GM12878 (cell line): ENCODE data around the gene MAP4K4. TPM values are rescaled to one million over a fixed set of nuclear protein-coding genes. Genes with fewer than 3 reads are reported as not detected.

Experiments
- ATAC-seq: fragments of 200-7000 bp; cut with Tn5 transposase; 3 replicates; pipeline ENCODE4 v1.9.1; 2020; ENCODE audit warnings: mild to moderate bottlenecking, moderate library complexity
- BruUV-seq: library from RNA; stranded (reverse); fragments of 400-500 nt; replicated peaks from 2 replicates; lab custom pipeline; 2021; lab: Mats Ljungman, UMichigan
- CTCF ChIA-PET: fragments of 300-600 bp; sonication (Branson Sonifier 250); formaldehyde crosslinking; extraction: SDS; loops from one replicate; lab custom pipeline; 2021; ENCODE audit warnings: inconsistent platforms; lab: Yijun Ruan, JAX
- POLR2A ChIA-PET: fragments of 350-600 bp; formaldehyde crosslinking; extraction: SDS; loops from one replicate; lab custom pipeline; 2021; ENCODE audit warnings: inconsistent platforms; lab: Charles Lee
- RAD21 ChIA-PET: fragments of 300-600 bp; sonication (Branson Sonifier 250); formaldehyde crosslinking; loops from one replicate; lab custom pipeline; 2023; ENCODE audit warnings: antibody characterized with exemption; ENCODE audit not compliant: unreplicated experiment; lab: Charles Lee
- SMC1A ChIA-PET: fragments of 300-600 bp; sonication (Branson Sonifier 250); formaldehyde crosslinking; loops from one replicate; lab custom pipeline; 2023; ENCODE audit not compliant: unreplicated experiment, uncharacterized antibody; lab: Charles Lee
- DNase-seq: peaks from one replicate; pipeline ENCODE4 v3.0.0-alpha.2; 2011; ENCODE audit warnings: low read depth, low spot score
- FAIRE-seq: peaks from 3 replicates; lab custom pipeline; 2011; peaks lifted over from hg19 to GRCh38; lab: Jason Lieb, UNC
- H2AFZ ChIP-seq: 2 replicates; pipeline ENCODE4 v1.6.0; 2011; ENCODE audit warnings: low read depth, low read length, control low read depth; ENCODE audit not compliant: control insufficient read depth
- H3K27ac ChIP-seq: 2 replicates; pipeline ENCODE4 v1.5.1; 2011; ENCODE audit warnings: control low read depth; ENCODE audit not compliant: control insufficient read depth, insufficient read depth
- H3K27me3 ChIP-seq, 2 experiments: replicated peaks in 1 of 2; 2 replicates each; pipeline versions ENCODE4 v1.6.0 to v1.6.1; 2011; ENCODE audit warnings: low read length in 1 of 2; ENCODE audit not compliant: control insufficient read depth in 2 of 2, insufficient read depth in 2 of 2
- H3K36me3 ChIP-seq, 2 experiments: 2 replicates each; pipeline ENCODE4 v1.5.1; 2011; ENCODE audit warnings: low read length in 1 of 2; ENCODE audit not compliant: control insufficient read depth in 2 of 2, insufficient read depth in 2 of 2
- H3K4me1 ChIP-seq: 2 replicates; pipeline ENCODE4 v1.6.1; 2011; ENCODE audit warnings: mild to moderate bottlenecking, low read length, moderate library complexity, mixed read lengths; ENCODE audit not compliant: control insufficient read depth, insufficient read depth
- H3K4me2 ChIP-seq: 2 replicates; pipeline ENCODE4 v1.6.0; 2011; ENCODE audit warnings: control low read depth; ENCODE audit not compliant: control insufficient read depth, insufficient read depth
- H3K4me3 ChIP-seq: fragments of 200-600 bp; sonication (generic); 2 replicates; pipeline ENCODE4 v1.5.1; 2016
- H3K79me2 ChIP-seq: 2 replicates; pipeline ENCODE4 v1.6.0; 2011; ENCODE audit warnings: low read length; ENCODE audit not compliant: control insufficient read depth, insufficient read depth
- H3K9ac ChIP-seq: 2 replicates; pipeline ENCODE4 v1.8.0; 2011; ENCODE audit warnings: low read length, control low read depth, mixed read lengths; ENCODE audit not compliant: control insufficient read depth, insufficient read depth
- H3K9me3 ChIP-seq: replicated peaks from 3 replicates; pipeline ENCODE4 v1.5.1; 2011; ENCODE audit warnings: mild to moderate bottlenecking, low read length; ENCODE audit not compliant: control insufficient read depth, insufficient read depth
- H4K20me1 ChIP-seq: 2 replicates; pipeline ENCODE4 v1.6.0; 2011; ENCODE audit not compliant: control insufficient read depth, insufficient read depth
- EP300 ChIP-seq, 2 experiments: fragments of 150-350 bp in 1 of 2; IDR thresholded peaks; 2 replicates each; pipeline ENCODE4 v1.6.1; 2011 to 2012; ENCODE audit warnings: low read depth in 2 of 2, low read length in 2 of 2, borderline replicate concordance in 1 of 2, improper control_type of control experiment in 1 of 2, inconsistent platforms in 1 of 2; ENCODE audit not compliant: control insufficient read depth in 1 of 2
- MEF2B ChIP-seq: fragments of 450-650 bp; IDR thresholded peaks from 2 replicates; pipeline ENCODE4 v1.6.1; 2018; ENCODE audit warnings: mild to moderate bottlenecking, moderate library complexity; ENCODE audit not compliant: partially characterized antibody, poor library complexity, severe bottlenecking
- MXI1 ChIP-seq: fragments of 150-350 bp; IDR thresholded peaks from 2 replicates; pipeline ENCODE4 v1.6.1; 2011; ENCODE audit warnings: low read depth, mild to moderate bottlenecking, inconsistent platforms, low read length, improper control_type of control experiment
- NR2F1 ChIP-seq: fragments of 450-650 bp; conservative IDR thresholded peaks from 2 replicates; pipeline ENCODE4 v1.6.1; 2017; ENCODE audit warnings: mild to moderate bottlenecking
- RAD51 ChIP-seq: fragments of 450-650 bp; IDR thresholded peaks from 2 replicates; pipeline ENCODE4 v1.6.1; 2016; ENCODE audit warnings: moderate library complexity, mild to moderate bottlenecking, inconsistent platforms
- RFX5 ChIP-seq: IDR thresholded peaks from 2 replicates; pipeline ENCODE4 v1.6.1; 2011; ENCODE audit warnings: low read depth, low read length, improper control_type of control experiment
- SIX5 ChIP-seq: IDR thresholded peaks from 2 replicates; pipeline ENCODE4 v1.6.1; 2011; ENCODE audit warnings: mild to moderate bottlenecking, low read depth, low read length, moderate library complexity; ENCODE audit not compliant: severe bottlenecking
- SMAD5 ChIP-seq: IDR thresholded peaks from 2 replicates; pipeline ENCODE4 v1.6.1; 2016; ENCODE audit warnings: antibody characterized with exemption, low read depth
- ZNF622 ChIP-seq: fragments of 450-650 bp; IDR thresholded peaks from 2 replicates; pipeline ENCODE4 v1.6.1; 2017; ENCODE audit warnings: mild to moderate bottlenecking, inconsistent platforms
- WGBS: methylation state at CpG from one replicate; pipeline ENCODE4 v1.1.6; 2016; ENCODE audit warnings: low lambda C conversion rate; ENCODE audit not compliant: insufficient replicate concordance, insufficient coverage; ENCODE audit errors: missing lambda C conversion rate; 5-methylcytosine and 5-hydroxymethylcytosine counted together
- in situ Hi-C: fragments of 300-500 bp; cut with MboI; formaldehyde crosslinking; loops from 9 replicates; pipeline ENCODE4 v1.14.3; 2018; ENCODE audit warnings: mixed read lengths
- intact Hi-C: fragments of 100-400 bp; cut with micrococcal nuclease; formaldehyde crosslinking; loops from one replicate; pipeline ENCODE4 v1.14.2; 2022; ENCODE audit not compliant: unreplicated experiment
- polyA plus RNA-seq, 11 experiments: library from polyadenylated mRNA; depleted of rRNA in 4 of 11; unstranded in 6 of 11; stranded (reverse) in 5 of 11; fragments of >200 nt; fragmentation: Nextera tagmentation in 4 of 11; fragmentation: Illumina TruSeq in 1 of 11; extraction: Ambion mirVana in 4 of 11; extraction: Trizol in 1 of 11; gene quantifications; 1 replicate in 1 of 11; 2 replicates in 10 of 11; pipeline versions ENCODE4 v1.2.1 to v1.2.3, GENCODE V29; 2011 to 2016; ENCODE audit warnings: inconsistent platforms in 2 of 11, missing spikeins in 2 of 11, low read depth in 1 of 11
- total RNA-seq, 4 experiments: library from RNA; depleted of rRNA in 3 of 4; stranded (reverse); fragments of >200 nt in 3 of 4; fragmentation: Illumina TruSeq in 1 of 4; extraction: Trizol in 1 of 4; gene quantifications; 2 replicates each; pipeline versions ENCODE4 v1.2.1 to v1.2.3, GENCODE V29; 2013 to 2021

MAP4K4 gene
- total and polyA plus RNA-seq, 10 of the 15 experiments (the other 5 are each of a cell fraction or from before 2014, with no cell fraction given) = 1.9 to 50.4 (median 9.7) TPM

GRCh38 chr2:101787097-101787496 is 89.6 kb downstream of the MAP4K4 start (continued):
- TF ChIP-seq ZNF622 = no peak
- no peak for TF ChIP-seq MEF2B
- TF ChIP-seq SIX5 = no peak
- TF ChIP-seq RFX5 = no peak
- TF ChIP-seq NR2F1 = no peak
- no peak for TF ChIP-seq SMAD5
- TF ChIP-seq MXI1 = no peak

GRCh38 chr2:101788565-101788964 is 91.1 kb downstream of the MAP4K4 start:
- no peak overlapping the region for H3K27ac ChIP-seq

More at GRCh38 chr2:101788565-101788964, 91.1 kb downstream of the MAP4K4 start:
- ChIA-PET RAD21 (interaction anchor here (1.2 kb wide), 1 partner anchor 9 kb away, joined by 3 read pairs; no protein-coding TSS in a partner anchor), POLR2A (no interaction called here), SMC1A (interaction anchor here (0.7 kb wide), 1 partner anchor 9 kb away, joined by 3 read pairs; no protein-coding TSS in a partner anchor), CTCF (no interaction called here)
- Histone ChIP-seq H3K4me3 (no peak overlapping the region), H3K79me2 (no peaks in the 10 kb centered on the region), H4K20me1 (no peaks in the 10 kb centered on the region), H3K4me1 (no peaks in the 10 kb centered on the region), H3K9me3 (no peaks in the 10 kb centered on the region), H3K36me3 (no peaks in the 10 kb centered on the region), H3K9ac (no peak overlapping the region), H3K4me2 (no peak overlapping the region), H2AFZ (no peak overlapping the region), H3K27me3 (no peaks in the 10 kb centered on the region)
- intact Hi-C loops = no loop called here
- in situ Hi-C loops = no loop called here
- WGBS = 50% methylated on average over 1 of the region's 1 CpG
- ATAC-seq (peak; percentile 33), FAIRE-seq (no peak), DNase-seq (no peak)
- no TSS peak for BruUV-seq
- no peak for TF ChIP-seq EP300 (IDR thresholded peaks at IDR 0.05; ENCODE audit: borderline replicate concordance in 1 of 2, control insufficient read depth in 1 of 2, low read depth in 2 of 2, low read length in 2 of 2)
- TF ChIP-seq RAD51 = 0 out of 2 replicates have a peak, but pooled peaks have one; percentile 19
